Measurements from ENCODE around the gene KAZN. TPM values are rescaled to one million over a fixed set of nuclear protein-coding genes. Genes with fewer than 3 reads are reported as not detected.

The KAZN gene
- total RNA-seq, 3 donors from 2014 or later: 12.2 to 16.4 (median 16.2) TPM

DNA sequence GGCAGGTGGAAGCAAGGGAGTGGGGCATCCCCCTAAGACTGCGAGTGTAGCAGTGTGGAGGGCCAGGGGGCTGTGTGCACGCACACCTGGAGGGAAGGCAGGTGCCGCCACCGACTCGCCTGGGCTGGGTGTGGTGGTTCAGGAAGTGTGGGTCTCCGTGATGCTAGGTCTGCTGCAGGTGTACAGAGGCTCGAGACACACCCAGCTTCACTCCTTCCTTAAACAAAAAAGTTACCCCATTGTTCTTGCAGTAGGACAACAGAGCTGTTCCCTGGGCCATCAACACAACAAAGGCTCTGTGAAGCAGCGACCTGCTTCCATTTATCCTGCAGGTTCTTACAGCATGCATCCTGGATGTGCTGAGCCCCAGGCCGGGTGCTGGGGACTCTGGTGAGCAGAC lies 454.7 kb downstream of the KAZN start:
- TF ChIP-seq, protein P1, sequence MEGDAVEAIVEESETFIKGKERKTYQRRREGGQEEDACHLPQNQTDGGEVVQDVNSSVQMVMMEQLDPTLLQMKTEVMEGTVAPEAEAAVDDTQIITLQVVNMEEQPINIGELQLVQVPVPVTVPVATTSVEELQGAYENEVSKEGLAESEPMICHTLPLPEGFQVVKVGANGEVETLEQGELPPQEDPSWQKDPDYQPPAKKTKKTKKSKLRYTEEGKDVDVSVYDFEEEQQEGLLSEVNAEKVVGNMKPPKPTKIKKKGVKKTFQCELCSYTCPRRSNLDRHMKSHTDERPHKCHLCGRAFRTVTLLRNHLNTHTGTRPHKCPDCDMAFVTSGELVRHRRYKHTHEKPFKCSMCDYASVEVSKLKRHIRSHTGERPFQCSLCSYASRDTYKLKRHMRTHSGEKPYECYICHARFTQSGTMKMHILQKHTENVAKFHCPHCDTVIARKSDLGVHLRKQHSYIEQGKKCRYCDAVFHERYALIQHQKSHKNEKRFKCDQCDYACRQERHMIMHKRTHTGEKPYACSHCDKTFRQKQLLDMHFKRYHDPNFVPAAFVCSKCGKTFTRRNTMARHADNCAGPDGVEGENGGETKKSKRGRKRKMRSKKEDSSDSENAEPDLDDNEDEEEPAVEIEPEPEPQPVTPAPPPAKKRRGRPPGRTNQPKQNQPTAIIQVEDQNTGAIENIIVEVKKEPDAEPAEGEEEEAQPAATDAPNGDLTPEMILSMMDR (IDR thresholded peaks at IDR 0.05): no peak
- TF ChIP-seq POLR2AphosphoS5 (IDR thresholded peaks at IDR 0.05) (no peak), POLR2A (IDR thresholded peaks at IDR 0.05) (no peak)
- H3K9me3 ChIP-seq: no peaks in the 10 kb centered on the region
- intact Hi-C loops (cut with DNase I; ENCODE audit: low total_unique reads): no loop called here
- no peak for DNase-seq (ENCODE audit: low spot score in 2 of 2)
- no peak overlapping the region for H3K4me3 ChIP-seq
- no peaks in the 10 kb centered on the region for H3K4me1 ChIP-seq
- H3K27me3 ChIP-seq: no peaks in the 10 kb centered on the region
- no peaks in the 10 kb centered on the region for H3K36me3 ChIP-seq
- H3K27ac ChIP-seq: no peak overlapping the region

DNA sequence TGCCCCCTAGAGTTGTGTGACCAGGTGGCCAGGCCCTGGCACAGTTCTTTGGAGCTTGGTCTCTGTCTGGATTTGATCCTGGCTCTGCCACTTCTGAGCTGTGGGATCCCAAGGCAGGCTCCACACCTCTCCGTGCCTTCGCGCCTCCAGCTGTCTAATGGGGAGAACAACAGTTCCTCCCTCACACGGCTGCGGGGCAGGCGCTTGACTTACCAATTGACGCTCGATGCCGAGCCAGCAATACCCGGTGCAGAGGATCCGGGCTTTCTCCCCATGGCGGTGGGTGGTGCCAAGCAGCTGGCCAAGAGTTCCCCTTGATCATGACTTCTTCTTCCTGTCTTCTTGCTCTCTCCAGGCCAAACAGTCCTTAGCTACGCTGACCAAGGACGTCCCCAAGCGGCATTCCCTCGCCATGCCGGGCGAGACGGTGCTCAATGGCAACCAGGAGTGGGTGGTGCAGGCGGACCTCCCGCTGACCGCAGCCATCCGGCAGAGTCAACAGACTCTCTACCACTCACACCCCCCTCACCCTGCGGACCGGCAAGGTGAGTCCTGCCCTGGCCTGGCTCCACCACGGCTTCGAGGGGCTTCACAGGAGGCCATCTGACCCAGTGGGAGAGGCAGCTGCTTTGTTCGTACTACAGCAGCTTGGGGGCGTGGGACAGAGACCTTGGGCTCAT lies 457.4 kb downstream of the KAZN start:
- Histone ChIP-seq H3K4me3 (no peak overlapping the region), H3K9me3 (no peaks in the 10 kb centered on the region), H3K27me3 (no peaks in the 10 kb centered on the region), H3K36me3 (no peaks in the 10 kb centered on the region), H3K4me1 (no peaks in the 10 kb centered on the region), H3K27ac (no peak overlapping the region)
- no peak for TF ChIP-seq POLR2AphosphoS5 (IDR thresholded peaks at IDR 0.05)
- TF ChIP-seq, protein P1 (IDR thresholded peaks at IDR 0.05): no peak
- no peak for TF ChIP-seq POLR2A (IDR thresholded peaks at IDR 0.05)
- no peak for DNase-seq (ENCODE audit: low spot score in 2 of 2)
- intact Hi-C loops (cut with DNase I; ENCODE audit: low total_unique reads): no loop called here

- intact Hi-C loops (cut with DNase I; ENCODE audit: low total_unique reads): no loop called here
- TF ChIP-seq, protein P1 (IDR thresholded peaks at IDR 0.05): no peak
- no peak for TF ChIP-seq POLR2AphosphoS5 (IDR thresholded peaks at IDR 0.05)
- no peak for TF ChIP-seq POLR2A (IDR thresholded peaks at IDR 0.05)
- H3K27me3 ChIP-seq: no peaks in the 10 kb centered on the region
- H3K36me3 ChIP-seq: no peaks in the 10 kb centered on the region
- H3K9me3 ChIP-seq: no peaks in the 10 kb centered on the region
- DNase-seq (ENCODE audit: low spot score in 2 of 2): no peak
- H3K4me1 ChIP-seq: no peaks in the 10 kb centered on the region
- H3K27ac ChIP-seq: no peak overlapping the region
- no peak overlapping the region for H3K4me3 ChIP-seq
Observed at GRCh38 chr1:15056515-15057285, 458.2 kb downstream of the KAZN start.

- Histone ChIP-seq H3K27me3 (no peaks in the 10 kb centered on the region), H3K4me3 (no peak overlapping the region), H3K4me1 (no peaks in the 10 kb centered on the region), H3K27ac (no peak overlapping the region), H3K36me3 (no peaks in the 10 kb centered on the region), H3K9me3 (peaks cover 0 to 6% of the 10 kb centered on the region in 2 donors)
- intact Hi-C loops (cut with DNase I; ENCODE audit: low total_unique reads): no loop called here
- no peak for DNase-seq (ENCODE audit: low spot score in 2 of 2)
- TF ChIP-seq POLR2AphosphoS5 (IDR thresholded peaks at IDR 0.05): no peak
- no peak for TF ChIP-seq POLR2A (IDR thresholded peaks at IDR 0.05)
- TF ChIP-seq, protein P1 (IDR thresholded peaks at IDR 0.05): no peak
Observed at GRCh38 chr1:15057834-15058233, 459.3 kb downstream of the KAZN start.

DNA sequence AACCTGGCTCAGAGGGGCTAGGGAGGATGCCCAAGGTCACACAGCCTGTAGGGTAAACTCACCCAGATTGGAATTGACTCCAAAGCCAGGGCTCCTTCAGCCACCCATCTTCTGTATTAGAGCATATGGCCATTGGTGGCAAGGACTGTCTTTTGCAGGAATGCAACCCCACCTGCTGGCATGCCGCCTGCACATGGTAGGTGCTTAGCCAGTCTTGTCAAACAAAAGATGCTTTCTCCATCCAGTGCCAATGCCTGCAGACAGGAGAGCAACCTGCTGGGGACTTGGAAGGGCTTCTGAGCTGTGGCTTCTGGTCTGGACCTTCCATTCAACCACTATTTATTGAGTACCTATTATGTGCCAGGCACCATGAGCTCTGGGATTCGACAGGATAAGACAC lies 459.8 kb downstream of the KAZN start:
- Histone ChIP-seq H3K4me1 (no peaks in the 10 kb centered on the region), H3K9me3 (peaks cover 0 to 6% of the 10 kb centered on the region in 2 donors), H3K36me3 (no peaks in the 10 kb centered on the region), H3K4me3 (no peak overlapping the region), H3K27me3 (no peaks in the 10 kb centered on the region), H3K27ac (no peak overlapping the region)
- no peak for TF ChIP-seq POLR2A (IDR thresholded peaks at IDR 0.05)
- TF ChIP-seq, protein P1 (IDR thresholded peaks at IDR 0.05): no peak
- TF ChIP-seq POLR2AphosphoS5 (IDR thresholded peaks at IDR 0.05): no peak
- intact Hi-C loops (cut with DNase I; ENCODE audit: low total_unique reads): no loop called here
- no peak for DNase-seq (ENCODE audit: low spot score in 2 of 2)
